ENCODE measurements around the gene ZNF44. TPM values are rescaled to one million over a fixed set of nuclear protein-coding genes. Genes with fewer than 3 reads are reported as not detected.

The ZNF44 gene
- total and polyA plus RNA-seq, 9 of the 15 experiments (the other 6 are each of a cell fraction or from before 2014, with no cell fraction given): 2.6 to 8.3 (median 4.4) TPM

DNA sequence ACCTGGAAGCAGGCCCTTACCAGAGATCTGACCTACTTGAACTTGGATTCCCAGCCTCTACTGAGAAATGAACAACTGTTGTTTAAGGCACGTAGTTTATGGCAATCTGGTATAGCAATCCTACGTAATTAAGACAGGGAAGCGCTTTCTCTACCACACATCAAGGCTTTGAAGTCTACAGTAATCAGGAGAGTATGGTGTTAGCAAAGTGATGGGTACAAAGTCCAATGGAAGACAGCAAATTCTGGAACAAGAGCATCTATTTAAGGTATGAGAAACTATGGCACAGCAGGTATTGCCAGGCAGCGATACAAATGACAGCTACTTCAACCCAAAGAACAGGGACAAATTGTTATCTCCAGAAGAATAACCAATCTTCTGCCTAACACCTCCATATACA, 35.7 kb upstream of the ZNF44 start:
- no peaks in the 10 kb centered on the region for H3K36me3 ChIP-seq (ENCODE audit: control insufficient read depth, insufficient read depth, low read length)
- FAIRE-seq (no peak), DNase-seq (ENCODE audit: extremely low read depth in 1 of 4, low spot score in 3 of 4) (no peak), ATAC-seq (no peak)
- intact Hi-C loops (cut with micrococcal nuclease): no loop called here
- no TSS peak for BruUV-seq (replicated peaks)
- no peak for TF ChIP-seq POLR2H (tag; IDR thresholded peaks at IDR 0.05; ENCODE audit: low read depth)
- no peak for TF ChIP-seq NR3C1 (CRISPR knock-in tag; IDR thresholded peaks at IDR 0.05)
- no peak for TF ChIP-seq MCM3 (IDR thresholded peaks at IDR 0.05)
- no peak for TF ChIP-seq ZNF41 (CRISPR knock-in tag; conservative IDR thresholded peaks at IDR 0.05)
- no peak for TF ChIP-seq GABPB2 (CRISPR knock-in tag; conservative IDR thresholded peaks at IDR 0.05)
- TF ChIP-seq, protein P1, sequence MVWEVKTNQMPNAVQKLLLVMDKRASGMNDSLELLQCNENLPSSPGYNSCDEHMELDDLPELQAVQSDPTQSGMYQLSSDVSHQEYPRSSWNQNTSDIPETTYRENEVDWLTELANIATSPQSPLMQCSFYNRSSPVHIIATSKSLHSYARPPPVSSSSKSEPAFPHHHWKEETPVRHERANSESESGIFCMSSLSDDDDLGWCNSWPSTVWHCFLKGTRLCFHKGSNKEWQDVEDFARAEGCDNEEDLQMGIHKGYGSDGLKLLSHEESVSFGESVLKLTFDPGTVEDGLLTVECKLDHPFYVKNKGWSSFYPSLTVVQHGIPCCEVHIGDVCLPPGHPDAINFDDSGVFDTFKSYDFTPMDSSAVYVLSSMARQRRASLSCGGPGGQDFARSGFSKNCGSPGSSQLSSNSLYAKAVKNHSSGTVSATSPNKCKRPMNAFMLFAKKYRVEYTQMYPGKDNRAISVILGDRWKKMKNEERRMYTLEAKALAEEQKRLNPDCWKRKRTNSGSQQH (CRISPR knock-in tag; IDR thresholded peaks at IDR 0.05): no peak
- TF ChIP-seq RBM25 (IDR thresholded peaks at IDR 0.05; ENCODE audit: low read depth, low read length, severe bottlenecking): no peak
- TF ChIP-seq, protein P2, sequence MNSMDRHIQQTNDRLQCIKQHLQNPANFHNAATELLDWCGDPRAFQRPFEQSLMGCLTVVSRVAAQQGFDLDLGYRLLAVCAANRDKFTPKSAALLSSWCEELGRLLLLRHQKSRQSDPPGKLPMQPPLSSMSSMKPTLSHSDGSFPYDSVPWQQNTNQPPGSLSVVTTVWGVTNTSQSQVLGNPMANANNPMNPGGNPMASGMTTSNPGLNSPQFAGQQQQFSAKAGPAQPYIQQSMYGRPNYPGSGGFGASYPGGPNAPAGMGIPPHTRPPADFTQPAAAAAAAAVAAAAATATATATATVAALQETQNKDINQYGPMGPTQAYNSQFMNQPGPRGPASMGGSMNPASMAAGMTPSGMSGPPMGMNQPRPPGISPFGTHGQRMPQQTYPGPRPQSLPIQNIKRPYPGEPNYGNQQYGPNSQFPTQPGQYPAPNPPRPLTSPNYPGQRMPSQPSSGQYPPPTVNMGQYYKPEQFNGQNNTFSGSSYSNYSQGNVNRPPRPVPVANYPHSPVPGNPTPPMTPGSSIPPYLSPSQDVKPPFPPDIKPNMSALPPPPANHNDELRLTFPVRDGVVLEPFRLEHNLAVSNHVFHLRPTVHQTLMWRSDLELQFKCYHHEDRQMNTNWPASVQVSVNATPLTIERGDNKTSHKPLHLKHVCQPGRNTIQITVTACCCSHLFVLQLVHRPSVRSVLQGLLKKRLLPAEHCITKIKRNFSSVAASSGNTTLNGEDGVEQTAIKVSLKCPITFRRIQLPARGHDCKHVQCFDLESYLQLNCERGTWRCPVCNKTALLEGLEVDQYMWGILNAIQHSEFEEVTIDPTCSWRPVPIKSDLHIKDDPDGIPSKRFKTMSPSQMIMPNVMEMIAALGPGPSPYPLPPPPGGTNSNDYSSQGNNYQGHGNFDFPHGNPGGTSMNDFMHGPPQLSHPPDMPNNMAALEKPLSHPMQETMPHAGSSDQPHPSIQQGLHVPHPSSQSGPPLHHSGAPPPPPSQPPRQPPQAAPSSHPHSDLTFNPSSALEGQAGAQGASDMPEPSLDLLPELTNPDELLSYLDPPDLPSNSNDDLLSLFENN (IDR thresholded peaks at IDR 0.05; ENCODE audit: low read depth in 2 of 2, low read length in 2 of 2): no peak
- TF ChIP-seq SNAPC5 (CRISPR knock-in tag; IDR thresholded peaks at IDR 0.05): no peak
- TF ChIP-seq BMI1 (IDR thresholded peaks at IDR 0.05; ENCODE audit: low read length): no peak
- no peak for TF ChIP-seq ZBTB17 (CRISPR knock-in tag; IDR thresholded peaks at IDR 0.05)
- TF ChIP-seq ZNF347 (CRISPR knock-in tag; IDR thresholded peaks at IDR 0.05; ENCODE audit: low read depth): no peak
- TF ChIP-seq ELF1 (tag; IDR thresholded peaks at IDR 0.05): no peak
- no peak for TF ChIP-seq NCOA4 (IDR thresholded peaks at IDR 0.05; ENCODE audit: partially characterized antibody)
- no peak for TF ChIP-seq SAFB (IDR thresholded peaks at IDR 0.05; ENCODE audit: borderline replicate concordance, low read depth, low read length)
- no peak for TF ChIP-seq POU5F1 (IDR thresholded peaks at IDR 0.05; ENCODE audit: borderline replicate concordance, low read depth, low read length, partially characterized antibody)
- H3K4me2 ChIP-seq (ENCODE audit: insufficient read depth, low read length): no peak overlapping the region
- H3K4me3 ChIP-seq: no peak overlapping the region
- no peak overlapping the region for H2AFZ ChIP-seq (ENCODE audit: low read depth, low read length)
- in situ Hi-C loops (cut with MboI): no loop called here
- POLR2A ChIA-PET: no interaction called here
- 42% methylated on average over 4 of the region's 4 CpGs for WGBS (ENCODE audit: insufficient coverage, low coverage, missing lambda C conversion rate)
- no peaks in the 10 kb centered on the region; a peak in 1 of 5 replicates for H3K27me3 ChIP-seq (ENCODE audit: control insufficient read depth in 2 of 2, insufficient read depth in 2 of 2, low read length in 2 of 2)
- H3K27ac ChIP-seq (ENCODE audit: extremely low read depth, low read depth, low read length): no peak overlapping the region
- H3K4me1 ChIP-seq (replicated peaks in 1 of 2; ENCODE audit: control insufficient read depth in 2 of 2, insufficient read depth in 2 of 2, low read length in 2 of 2): peaks cover 12 to 16% of the 10 kb centered on the region in 2 experiments
- H3K9me3 ChIP-seq (replicated peaks; ENCODE audit: control insufficient read depth, insufficient read depth, low read depth, low read length): no peaks in the 10 kb centered on the region
- H3K9me1 ChIP-seq (ENCODE audit: control insufficient read depth, insufficient read depth, low read length): no peaks in the 10 kb centered on the region
- no peak overlapping the region for H3K9ac ChIP-seq (ENCODE audit: insufficient read depth in 1 of 2, low read depth in 2 of 2, low read length in 2 of 2)
- no peaks in the 10 kb centered on the region for H3K79me2 ChIP-seq (ENCODE audit: control insufficient read depth, insufficient read depth, low read length)
- CTCF ChIA-PET (ENCODE audit: low intra/inter-chr PET ratio): interaction anchor here (0.6 kb wide), 1 partner anchor 196 kb away, joined by 3 read pairs; no protein-coding TSS in a partner anchor
- H4K20me1 ChIP-seq (replicated peaks; ENCODE audit: control insufficient read depth, insufficient read depth, low read length): no peaks in the 10 kb centered on the region

Data from K562 (cell line).